ENCODE measurements around the gene INPP4B.
"Not testable (repeated sequence)": the region's sequence is repeated elsewhere in the genome, so short reads cannot be mapped to it uniquely, and the experiment has no call there.

Gene INPP4B

DNA sequence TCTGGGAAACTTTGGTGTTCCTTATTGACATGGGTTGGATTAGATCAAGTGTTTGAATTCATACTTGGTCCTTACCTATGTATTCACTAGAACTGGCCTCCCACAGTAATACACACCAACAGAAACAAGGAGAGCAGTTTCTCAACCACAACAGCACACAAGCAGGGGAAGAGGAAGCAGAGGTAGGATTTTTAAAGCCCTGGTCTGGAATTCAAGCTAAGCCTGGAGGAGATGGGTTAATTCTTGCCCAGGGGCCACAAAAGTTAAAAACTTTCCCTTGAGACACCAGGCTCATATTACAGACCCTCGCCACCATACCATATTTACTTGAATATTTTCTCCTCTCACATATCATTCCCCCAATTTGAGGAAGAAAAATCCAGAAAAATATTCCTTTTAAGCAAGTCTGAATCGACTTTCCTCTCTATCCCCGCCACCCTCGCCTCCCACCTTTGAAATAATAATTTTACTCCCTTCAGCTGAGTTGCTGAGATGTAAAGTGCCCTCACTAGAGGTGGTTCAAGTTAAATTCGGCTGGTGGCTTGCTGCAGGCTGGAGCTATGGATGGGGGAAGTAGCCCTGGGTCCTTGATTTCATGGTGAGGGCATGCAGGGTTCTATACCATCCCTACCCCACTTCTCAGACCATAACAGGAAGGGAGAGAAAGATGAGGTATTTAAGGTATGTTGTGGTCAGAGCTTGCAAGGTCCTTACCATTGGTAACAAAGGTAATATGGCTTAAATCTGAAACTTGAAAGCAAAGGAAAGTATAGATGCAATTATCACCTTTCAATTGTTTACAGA, 440.2 kb downstream of the INPP4B start:
- peak; percentile 63 for DNase-seq

DNA sequence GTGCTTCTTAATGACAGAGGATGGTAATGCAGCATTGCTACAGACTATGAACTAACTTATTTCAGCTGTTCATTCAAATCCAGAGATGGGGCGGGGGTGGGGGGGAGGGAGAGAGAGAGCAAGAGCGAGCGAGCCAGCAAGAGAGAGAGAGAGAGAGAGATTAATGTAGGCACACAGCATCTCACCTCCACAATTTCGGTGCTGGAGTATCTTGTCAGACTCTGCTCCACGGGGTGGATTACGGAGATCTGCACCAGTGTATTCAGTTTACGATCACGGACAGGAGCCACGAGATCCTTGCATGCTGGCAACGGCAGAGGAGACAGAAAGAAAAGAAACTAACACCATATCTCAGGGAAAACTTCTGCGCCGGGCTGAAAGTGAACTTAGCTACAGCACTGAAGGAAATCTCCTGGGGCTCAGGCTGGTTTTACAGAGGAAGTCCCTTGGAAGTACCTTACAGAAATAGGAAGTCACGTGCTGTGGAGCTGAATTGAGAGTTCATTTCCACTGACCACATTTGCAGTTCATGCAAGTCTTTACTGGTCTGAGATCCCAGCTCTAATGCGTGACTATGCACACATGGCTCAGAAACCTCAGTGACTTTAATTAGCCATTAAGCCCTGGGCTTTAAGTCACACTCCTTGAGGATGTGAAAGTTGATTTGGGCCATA, 440.9 kb downstream of the INPP4B start:
- peak; percentile 92 for DNase-seq

- DNase-seq = peak; percentile 85
Measured at GRCh38 chr4:142404191-142404611, 441.9 kb downstream of the INPP4B start.

GRCh38 chr4:142402900-142403299, 443.2 kb downstream of the INPP4B start:
- peak; percentile 57 for DNase-seq

DNA sequence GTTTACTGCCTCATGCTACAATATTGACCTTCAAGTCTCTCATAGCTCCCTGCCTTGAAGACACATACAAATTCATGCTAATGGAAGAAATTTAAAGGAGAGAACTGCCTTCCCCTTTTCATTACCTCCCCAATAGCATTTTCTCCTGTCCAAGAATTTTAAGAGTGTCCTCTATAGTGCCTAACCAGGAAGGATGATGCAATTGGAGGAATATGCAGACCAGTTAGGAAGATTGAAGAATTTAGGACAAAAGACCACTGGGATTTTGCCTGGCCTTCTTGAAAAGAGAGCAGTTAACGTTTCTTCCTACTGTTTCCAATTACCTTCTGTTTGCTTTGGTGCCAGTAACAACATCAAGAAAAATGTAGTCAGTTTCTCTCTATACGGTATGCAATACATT, 443.9 kb downstream of the INPP4B start:
- no peak for DNase-seq

GRCh38 chr4:142397364-142397991, 448.6 kb downstream of the INPP4B start:
- DNase-seq = not testable (repeated sequence)

DNA sequence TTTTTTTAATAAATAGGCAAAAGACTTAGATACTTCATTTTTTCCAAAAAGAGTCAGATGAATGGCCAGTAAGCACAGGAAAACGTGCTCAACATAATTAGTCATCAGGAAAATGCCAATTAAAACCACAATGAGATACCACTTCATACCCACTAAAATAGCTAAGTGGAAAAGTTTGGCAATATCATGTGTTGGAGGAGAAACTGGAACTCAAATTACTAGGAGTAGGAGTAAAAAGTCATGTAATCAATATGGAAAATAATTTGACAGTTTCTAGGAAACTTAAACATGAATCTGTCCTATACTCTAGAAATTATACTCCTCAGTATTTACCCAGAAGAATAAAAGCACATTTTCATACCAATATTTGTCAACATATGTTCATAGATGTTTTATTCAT, 449.8 kb downstream of the INPP4B start:
- DNase-seq = peak; percentile 69

DNA sequence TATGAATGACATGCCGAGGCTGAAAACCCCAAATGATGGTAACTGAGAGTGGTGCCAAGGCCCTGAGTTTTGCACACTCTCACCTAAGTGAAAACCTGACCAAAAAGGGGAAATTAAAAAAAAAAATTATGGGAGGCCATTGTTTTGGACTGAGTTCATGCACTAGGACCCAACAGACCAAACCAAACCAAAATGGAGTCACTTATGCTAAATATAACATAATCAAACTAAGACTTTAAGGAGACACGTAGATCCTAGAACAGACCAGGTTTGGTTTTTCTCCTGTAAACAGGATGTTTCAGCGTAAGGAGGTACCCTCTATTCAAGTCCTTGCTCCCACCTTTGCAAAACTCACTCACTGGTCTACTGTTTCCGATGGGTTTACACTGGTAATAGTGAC, 453.0 kb downstream of the INPP4B start:
- no peak for DNase-seq

DNA sequence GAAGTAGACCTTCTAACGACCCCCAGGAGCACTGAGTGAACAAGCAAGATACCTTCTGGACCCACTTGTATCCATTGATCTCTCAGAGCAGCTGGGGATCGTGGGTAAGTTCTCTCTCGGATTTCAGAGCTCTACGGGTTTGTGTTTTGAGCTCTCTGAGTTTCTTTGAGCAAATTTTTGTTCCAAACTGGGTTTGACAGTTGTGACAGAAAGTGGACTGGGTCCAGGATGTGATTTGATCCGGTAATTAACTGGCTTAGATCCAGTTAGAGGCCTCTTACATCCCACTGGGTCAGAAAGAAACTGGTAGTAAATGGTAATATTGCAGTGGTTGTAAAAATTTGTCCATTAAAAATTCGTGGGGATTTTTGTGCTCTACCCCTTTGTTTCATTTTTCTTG, 459.2 kb downstream of the INPP4B start:
- DNase-seq = no peak

DNA sequence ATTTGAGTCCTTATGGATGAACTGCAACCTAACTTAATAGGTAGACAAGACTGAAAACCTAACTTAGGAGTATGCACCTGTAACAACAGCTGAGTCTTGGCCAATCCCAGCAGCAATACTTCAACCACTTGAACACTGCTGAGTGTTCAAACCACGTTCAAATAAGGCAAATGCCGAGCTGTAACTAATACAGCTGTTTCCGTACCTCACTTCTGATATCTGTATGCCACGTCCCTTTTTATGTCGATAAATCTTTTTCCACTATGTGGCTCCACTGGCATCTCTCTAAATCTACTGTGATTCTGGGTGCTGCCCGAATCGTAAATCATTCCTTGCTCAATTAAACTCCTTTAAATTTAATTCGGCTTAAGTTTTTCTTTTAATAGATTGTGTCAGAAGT, 459.7 kb downstream of the INPP4B start:
- no peak for DNase-seq

GRCh38 chr4:142383800-142384470, 462.2 kb downstream of the INPP4B start:
- no peak for DNase-seq

DNA sequence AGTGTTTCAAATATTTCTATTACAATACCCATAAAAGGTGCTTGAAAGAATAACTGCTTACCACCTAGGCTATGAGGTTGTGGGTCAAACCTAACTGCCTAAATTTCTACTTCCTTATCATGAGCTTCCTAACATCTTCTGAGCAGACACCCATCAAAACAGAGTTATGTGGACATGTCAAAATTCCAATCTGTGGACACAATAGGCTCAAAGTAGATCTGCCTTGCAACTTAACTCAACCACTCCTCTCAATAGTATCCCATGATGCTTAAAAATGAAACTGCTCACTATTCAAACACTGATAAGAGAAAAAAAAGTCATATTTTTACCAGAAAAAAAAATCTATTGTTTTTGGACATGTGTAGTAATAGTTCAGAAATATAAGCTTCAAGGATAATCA, 462.7 kb downstream of the INPP4B start:
- DNase-seq = no peak

DNA sequence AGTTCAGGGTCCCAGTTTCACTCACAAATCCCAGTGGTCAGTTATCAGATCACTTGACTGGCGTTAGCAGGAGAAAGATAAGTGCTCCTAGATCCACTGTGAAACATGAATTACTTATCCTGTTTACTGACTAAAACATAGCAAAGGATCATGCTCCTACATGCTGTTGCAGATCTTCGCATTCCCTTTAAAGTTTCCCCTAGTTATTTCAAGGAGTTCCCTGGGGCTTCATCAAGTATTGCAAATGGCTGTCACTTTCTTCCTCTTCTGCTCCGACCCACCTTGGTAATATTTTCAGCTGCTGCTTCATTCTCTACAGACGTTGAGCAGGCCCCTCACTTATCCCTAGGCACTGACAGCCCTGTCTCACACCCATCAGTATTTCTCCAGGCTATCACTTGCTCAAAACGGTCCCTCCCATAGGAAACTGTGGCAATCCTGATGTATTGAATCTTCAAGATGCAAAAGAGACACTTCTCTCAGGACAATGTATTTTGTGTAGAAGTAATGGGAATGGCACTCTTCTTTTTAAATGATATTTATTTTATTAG, 466.0 kb downstream of the INPP4B start:
- no peak for DNase-seq

DNA sequence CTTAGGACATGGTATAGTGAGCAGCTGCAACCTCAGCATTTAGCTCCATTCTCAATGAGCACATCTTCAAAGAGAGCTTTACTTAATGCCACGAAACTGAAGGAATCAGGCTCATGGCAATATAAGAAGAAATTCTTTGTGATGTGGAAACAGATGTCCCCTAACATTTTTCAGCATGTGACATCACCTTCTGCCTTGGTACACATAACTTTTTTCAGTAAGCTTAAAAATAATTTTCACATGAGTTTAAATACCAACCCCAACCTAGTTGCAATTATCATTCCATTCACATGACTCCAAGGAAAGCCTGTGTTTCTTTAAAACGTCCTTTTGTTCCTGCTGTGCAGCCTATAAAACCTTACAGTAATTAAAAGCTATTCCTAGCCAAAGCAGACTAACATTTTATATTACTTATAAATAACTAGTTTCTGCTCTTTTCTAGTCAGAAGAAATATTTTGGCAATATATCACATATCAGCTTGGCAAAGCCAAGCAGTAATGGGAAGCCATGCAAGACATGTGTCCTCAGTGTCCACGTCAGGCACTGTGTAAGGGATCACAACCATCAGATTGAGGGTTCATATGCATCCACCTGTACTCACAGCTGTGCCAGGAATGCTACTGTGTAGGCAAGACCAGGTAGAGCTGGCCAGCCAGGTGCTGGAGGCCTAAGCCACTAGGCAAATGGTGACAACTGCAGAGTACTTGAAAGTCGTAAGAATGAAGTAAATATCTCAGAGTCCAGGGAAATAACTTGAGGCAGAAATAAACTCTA, 466.6 kb downstream of the INPP4B start:
- no peak for DNase-seq

DNA sequence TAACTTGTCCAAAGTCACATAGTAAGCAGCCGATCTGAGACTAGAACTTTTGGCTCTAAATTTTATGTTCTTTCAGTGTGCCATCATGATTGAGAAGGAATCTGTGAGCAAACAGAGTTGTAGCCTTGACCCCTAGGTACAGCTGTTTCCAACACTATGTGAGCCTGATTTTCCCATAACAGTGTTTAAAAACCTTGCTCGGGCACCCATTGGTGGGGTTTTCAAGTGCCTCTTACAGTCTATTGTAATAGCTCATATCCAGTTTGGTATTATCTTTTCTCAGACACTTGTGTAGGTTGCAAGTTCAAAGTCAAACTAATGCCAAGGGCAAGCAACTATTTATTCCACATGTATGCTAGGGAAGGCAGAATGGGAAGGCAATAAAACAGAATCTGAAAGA, 467.9 kb downstream of the INPP4B start:
- no peak for DNase-seq

GRCh38 chr4:142377342-142378091, 468.6 kb downstream of the INPP4B start:
- peak; percentile 87 for DNase-seq

DNA sequence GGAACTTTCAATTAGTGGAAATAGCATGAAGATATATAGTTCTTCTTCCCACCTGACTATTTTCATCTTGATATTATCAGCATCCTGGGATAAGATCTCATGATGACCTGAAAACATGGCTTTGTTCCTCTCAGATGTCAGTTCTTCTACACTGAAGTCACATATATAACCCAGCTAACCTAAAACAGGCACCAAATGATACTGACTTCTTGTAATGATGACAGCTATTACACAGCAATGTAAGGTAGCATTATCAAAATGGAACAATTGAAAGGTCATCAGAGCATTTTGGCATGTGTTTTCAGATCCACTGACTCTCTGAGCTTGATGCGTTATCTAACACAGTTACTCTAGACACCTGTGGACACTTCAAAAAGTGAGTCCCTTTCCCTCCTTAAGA, 469.9 kb downstream of the INPP4B start:
- DNase-seq = no peak

DNA sequence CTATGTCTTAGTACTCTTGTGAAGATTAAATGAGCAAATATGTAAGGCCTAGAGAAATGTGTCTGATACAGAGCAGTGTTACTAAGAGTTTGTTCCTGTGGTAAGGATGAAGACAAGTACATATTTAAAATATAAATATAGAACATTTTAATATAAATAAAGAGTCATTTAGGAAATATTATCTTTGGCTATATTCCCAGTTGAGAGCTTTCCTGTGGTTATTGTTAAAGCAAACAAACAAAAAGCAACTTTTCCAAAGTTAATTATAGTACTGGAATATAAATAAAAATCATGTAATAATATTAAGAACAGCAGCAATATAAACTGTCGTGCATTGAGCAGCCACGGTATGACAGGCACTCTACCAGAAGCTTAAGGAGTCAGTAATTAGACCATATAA, 472.5 kb downstream of the INPP4B start:
- no peak for DNase-seq

DNA sequence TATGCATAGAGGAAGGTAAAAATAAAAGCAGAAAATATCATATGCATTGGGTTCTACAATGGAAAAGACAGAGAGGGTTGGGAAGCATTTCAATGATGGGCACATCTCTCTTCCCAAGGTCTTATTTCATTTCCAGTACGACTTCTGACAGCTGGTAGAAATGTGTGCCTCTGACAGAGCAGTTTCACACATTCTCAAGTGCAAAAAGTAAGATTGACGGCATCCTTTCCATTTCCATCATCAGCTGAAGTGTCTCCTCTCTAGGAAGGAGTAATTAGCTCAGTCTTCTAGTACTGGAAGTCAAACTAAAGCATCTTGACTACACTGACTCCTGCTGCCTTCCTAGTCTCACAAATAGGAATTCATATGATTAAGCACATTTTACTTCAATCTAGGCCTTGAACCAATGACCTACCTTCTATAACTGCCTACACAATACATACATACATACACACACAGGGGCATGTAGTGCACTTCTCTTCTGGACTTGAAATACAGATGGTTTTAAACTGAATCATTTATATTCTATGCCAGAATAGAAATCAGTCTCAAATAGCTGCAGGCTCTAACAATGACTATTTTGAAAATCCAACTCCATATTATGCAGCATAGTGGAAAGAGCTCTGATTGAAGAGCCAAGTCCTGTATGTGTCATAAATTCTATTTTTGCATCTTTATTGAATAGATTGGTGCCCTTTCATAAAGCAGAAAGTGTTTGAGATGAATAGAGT, 473.4 kb downstream of the INPP4B start:
- DNase-seq = no peak

- DNase-seq = no peak
Measured at GRCh38 chr4:142369141-142369540, 477.0 kb downstream of the INPP4B start.

All from activated CD4-positive, alpha-beta T cell treated with anti-CD3 and anti-CD28 coated beads, Interleukin-2, amount 50 U/mL, for 16 hours (primary cell).